ENCODE data around the gene ACKR4. TPM values are rescaled to one million over a fixed set of nuclear protein-coding genes. Genes with fewer than 3 reads are reported as not detected.
"Not testable (repeated sequence)": the region's sequence is repeated elsewhere in the genome, so short reads cannot be mapped to it uniquely, and the experiment has no call there.

ACKR4 gene
- total RNA-seq, 1 donor from 2014 or later, result 0.58 TPM

DNA sequence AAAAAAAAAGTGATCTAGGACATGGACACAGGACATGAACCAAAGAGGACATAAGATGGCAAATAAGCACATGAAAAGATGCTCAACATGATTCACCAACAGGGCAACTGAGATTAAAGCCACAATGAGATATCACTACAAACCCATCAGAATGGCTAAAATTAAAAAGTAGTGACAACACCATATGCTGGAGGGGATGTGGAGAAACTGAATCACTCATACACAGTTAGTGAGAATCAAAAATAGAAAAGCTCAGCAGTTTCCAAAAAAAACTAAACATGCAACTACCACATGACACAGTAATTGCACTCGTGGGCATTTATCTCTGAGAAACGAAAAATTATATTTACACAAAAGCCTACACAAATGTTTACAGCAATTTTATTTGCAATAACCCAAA, 27.9 kb upstream of the ACKR4 start:
- Mint-ChIP-seq H3K4me1 (peaks cover 18% of the 10 kb centered on the region), H3K36me3 (ENCODE audit: low read depth) (peaks cover 46% of the 10 kb centered on the region), H3K4me3 (peak overlapping the region; percentile 6), H3K27ac (peak overlapping the region; percentile 86), H3K9me3 (no peaks in the 10 kb centered on the region), H3K27me3 (no peaks in the 10 kb centered on the region)
- no peak for DNase-seq
- intact Hi-C loops (cut with micrococcal nuclease), result loop anchor here (1.0 kb wide), 2 partner anchors 19 to 33 kb away; no protein-coding TSS in a partner anchor

- DNase-seq, result no peak
- peaks cover 42% of the 10 kb centered on the region for H3K36me3 Mint-ChIP-seq (ENCODE audit: low read depth)
- H3K4me1 Mint-ChIP-seq, result peaks cover 18% of the 10 kb centered on the region
- peak overlapping the region; percentile 86 for H3K27ac Mint-ChIP-seq
- H3K4me3 Mint-ChIP-seq, result peak overlapping the region; percentile 3
- intact Hi-C loops (cut with micrococcal nuclease), result loop anchor here (1.0 kb wide), 2 partner anchors 19 to 33 kb away; no protein-coding TSS in a partner anchor
- H3K9me3 Mint-ChIP-seq, result no peaks in the 10 kb centered on the region
- H3K27me3 Mint-ChIP-seq, result no peaks in the 10 kb centered on the region
Measured at GRCh38 chr3:132569580-132569979, 27.5 kb upstream of the ACKR4 start.

GRCh38 chr3:132570016-132570415, 27.1 kb upstream of the ACKR4 start:
- no peak for DNase-seq
- H3K9me3 Mint-ChIP-seq, result no peaks in the 10 kb centered on the region
- H3K27me3 Mint-ChIP-seq, result no peaks in the 10 kb centered on the region
- intact Hi-C loops (cut with micrococcal nuclease), result no loop called here
- no peak overlapping the region for H3K4me3 Mint-ChIP-seq
- peak overlapping the region; percentile 86 for H3K27ac Mint-ChIP-seq
- peaks cover 39% of the 10 kb centered on the region for H3K36me3 Mint-ChIP-seq (ENCODE audit: low read depth)
- H3K4me1 Mint-ChIP-seq, result peaks cover 18% of the 10 kb centered on the region

GRCh38 chr3:132573797-132574211, 23.3 kb upstream of the ACKR4 start:
- Mint-ChIP-seq H3K4me3 (no peak overlapping the region), H3K27ac (no peak overlapping the region), H3K9me3 (no peaks in the 10 kb centered on the region), H3K27me3 (no peaks in the 10 kb centered on the region), H3K36me3 (ENCODE audit: low read depth) (peaks cover 48% of the 10 kb centered on the region), H3K4me1 (peaks cover 12% of the 10 kb centered on the region)
- intact Hi-C loops (cut with micrococcal nuclease), result no loop called here
- DNase-seq, result no peak

DNA sequence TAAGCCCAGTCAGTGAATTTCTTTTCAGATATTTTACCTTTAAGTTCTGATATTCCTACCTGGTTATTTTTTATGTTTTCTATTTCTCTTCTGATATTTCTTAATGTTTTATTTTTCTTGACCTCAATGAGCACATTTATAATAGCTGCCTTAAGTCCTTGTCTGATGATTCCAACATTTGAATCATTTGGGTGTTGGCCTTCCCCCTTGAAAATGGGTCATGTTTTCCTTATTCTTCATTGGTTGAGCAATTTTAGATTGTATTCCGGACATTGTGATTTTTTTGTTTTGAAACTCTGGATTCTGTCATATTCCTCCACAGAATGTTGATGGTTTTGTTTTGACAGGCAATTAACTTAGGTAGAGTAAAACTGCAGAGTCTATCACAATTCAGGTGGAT, 9.7 kb upstream of the ACKR4 start:
- peaks cover 10% of the 10 kb centered on the region for H3K9me3 Mint-ChIP-seq
- no peaks in the 10 kb centered on the region for H3K27me3 Mint-ChIP-seq
- no peak for DNase-seq
- no peak overlapping the region for H3K4me3 Mint-ChIP-seq
- no peak overlapping the region for H3K27ac Mint-ChIP-seq
- H3K36me3 Mint-ChIP-seq (ENCODE audit: low read depth), result peaks cover 22% of the 10 kb centered on the region
- intact Hi-C loops (cut with micrococcal nuclease), result no loop called here
- H3K4me1 Mint-ChIP-seq, result no peaks in the 10 kb centered on the region

- DNase-seq, result no peak
- no peak overlapping the region for H3K27ac Mint-ChIP-seq
- H3K9me3 Mint-ChIP-seq, result peaks cover 11% of the 10 kb centered on the region
- H3K4me3 Mint-ChIP-seq, result no peak overlapping the region
- intact Hi-C loops (cut with micrococcal nuclease), result no loop called here
- peaks cover 8% of the 10 kb centered on the region for H3K4me1 Mint-ChIP-seq
- H3K27me3 Mint-ChIP-seq, result no peaks in the 10 kb centered on the region
- peaks cover 28% of the 10 kb centered on the region for H3K36me3 Mint-ChIP-seq (ENCODE audit: low read depth)
Measured at GRCh38 chr3:132592216-132592615, 4.9 kb upstream of the ACKR4 start.

GRCh38 chr3:132593241-132593946, 3.7 kb upstream of the ACKR4 start:
- Mint-ChIP-seq H3K4me3 (no peak overlapping the region), H3K27me3 (no peaks in the 10 kb centered on the region), H3K27ac (no peak overlapping the region), H3K9me3 (peaks cover 8% of the 10 kb centered on the region), H3K4me1 (peaks cover 8% of the 10 kb centered on the region), H3K36me3 (ENCODE audit: low read depth) (peaks cover 27% of the 10 kb centered on the region)
- intact Hi-C loops (cut with micrococcal nuclease), result no loop called here
- no peak for DNase-seq

DNA sequence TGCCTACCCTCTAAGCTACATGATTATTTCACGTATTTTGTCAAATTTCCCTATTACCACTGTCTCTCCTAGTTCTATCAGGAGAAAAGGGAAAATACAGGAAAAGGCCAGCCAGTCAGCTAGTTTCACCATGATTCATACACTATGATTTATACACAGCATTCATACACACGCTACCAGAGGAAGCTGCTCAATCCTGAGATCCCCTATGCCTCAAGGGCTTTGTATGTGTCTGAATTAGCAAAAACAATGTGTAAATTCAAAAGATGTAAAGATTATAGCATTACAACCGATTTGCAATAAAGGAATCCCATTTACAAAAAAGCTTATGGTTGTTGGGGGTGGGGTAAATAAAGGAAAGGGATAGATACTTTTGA, 3.1 kb upstream of the ACKR4 start:
- Mint-ChIP-seq H3K9me3 (peaks cover 8% of the 10 kb centered on the region), H3K4me3 (no peak overlapping the region), H3K36me3 (ENCODE audit: low read depth) (peaks cover 31% of the 10 kb centered on the region), H3K27me3 (no peaks in the 10 kb centered on the region), H3K27ac (no peak overlapping the region), H3K4me1 (peaks cover 8% of the 10 kb centered on the region)
- intact Hi-C loops (cut with micrococcal nuclease), result no loop called here
- no peak for DNase-seq

DNA sequence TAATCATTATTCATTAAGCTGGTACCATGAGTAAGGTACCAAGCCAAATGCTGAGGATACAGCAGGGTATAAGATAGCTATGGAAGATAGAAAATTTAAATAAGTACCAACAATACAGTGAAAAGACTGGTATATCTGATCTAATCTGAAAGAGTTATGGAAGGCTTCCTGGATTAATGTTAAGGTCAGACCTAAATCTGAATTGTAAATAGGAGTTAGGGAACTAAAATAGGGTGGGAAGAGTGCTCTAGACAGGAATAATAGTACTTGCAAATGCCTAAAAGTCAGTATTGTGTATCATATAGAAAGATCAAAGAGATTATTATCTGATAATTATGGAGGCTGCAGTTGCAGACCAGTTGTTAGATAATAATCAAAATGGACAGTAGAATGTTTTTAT, 2.6 kb upstream of the ACKR4 start:
- no peak overlapping the region for H3K27ac Mint-ChIP-seq
- no peak overlapping the region for H3K4me3 Mint-ChIP-seq
- DNase-seq, result no peak
- H3K4me1 Mint-ChIP-seq, result peaks cover 8% of the 10 kb centered on the region
- peaks cover 30% of the 10 kb centered on the region for H3K36me3 Mint-ChIP-seq (ENCODE audit: low read depth)
- H3K9me3 Mint-ChIP-seq, result peaks cover 4% of the 10 kb centered on the region
- intact Hi-C loops (cut with micrococcal nuclease), result no loop called here
- no peaks in the 10 kb centered on the region for H3K27me3 Mint-ChIP-seq

DNA sequence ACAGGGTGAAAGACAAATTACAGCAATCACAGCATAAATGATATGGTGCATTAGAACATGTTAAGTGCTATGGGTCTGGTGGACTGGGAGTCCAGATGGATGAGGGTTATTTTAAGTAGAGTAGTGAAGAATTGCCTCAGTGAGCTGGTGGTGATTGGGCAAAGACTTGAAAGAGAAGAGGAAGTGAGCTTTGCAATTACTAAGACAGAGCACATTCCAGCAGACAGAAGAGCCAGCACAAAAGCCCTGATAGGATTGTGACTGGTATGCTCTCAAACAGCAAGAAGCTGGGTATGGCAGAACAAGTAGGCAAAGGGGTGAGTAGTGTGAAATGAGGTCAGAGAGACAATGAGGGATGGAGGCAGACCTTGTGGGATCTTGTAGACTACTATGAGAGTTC, 2.1 kb upstream of the ACKR4 start:
- Mint-ChIP-seq H3K36me3 (ENCODE audit: low read depth) (peaks cover 29% of the 10 kb centered on the region), H3K4me3 (no peak overlapping the region), H3K27me3 (no peaks in the 10 kb centered on the region), H3K27ac (no peak overlapping the region), H3K4me1 (peaks cover 8% of the 10 kb centered on the region), H3K9me3 (peaks cover 4% of the 10 kb centered on the region)
- intact Hi-C loops (cut with micrococcal nuclease), result no loop called here
- no peak for DNase-seq

DNA sequence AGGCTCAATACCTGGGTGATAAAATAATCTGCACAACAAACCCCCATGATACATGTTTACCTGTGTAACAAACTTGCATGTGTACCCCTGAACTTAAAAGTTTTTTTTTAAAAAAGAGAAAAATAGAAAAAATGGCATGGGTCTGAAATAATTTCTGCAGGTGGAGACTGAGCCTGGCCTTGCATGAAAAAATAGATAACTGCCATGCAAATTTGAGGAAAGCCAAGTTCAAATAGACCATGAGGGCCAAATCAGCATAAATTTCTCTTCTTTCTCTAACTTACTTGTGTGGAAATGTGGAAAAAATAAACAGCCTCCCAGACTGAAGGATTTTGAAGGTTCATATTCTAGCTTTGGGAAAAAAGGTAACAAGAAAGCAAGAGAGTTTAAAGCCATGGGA, 744 bp upstream of the ACKR4 start:
- Mint-ChIP-seq H3K27ac (no peak overlapping the region), H3K4me1 (peaks cover 8% of the 10 kb centered on the region)
- intact Hi-C loops (cut with micrococcal nuclease), result no loop called here

DNA sequence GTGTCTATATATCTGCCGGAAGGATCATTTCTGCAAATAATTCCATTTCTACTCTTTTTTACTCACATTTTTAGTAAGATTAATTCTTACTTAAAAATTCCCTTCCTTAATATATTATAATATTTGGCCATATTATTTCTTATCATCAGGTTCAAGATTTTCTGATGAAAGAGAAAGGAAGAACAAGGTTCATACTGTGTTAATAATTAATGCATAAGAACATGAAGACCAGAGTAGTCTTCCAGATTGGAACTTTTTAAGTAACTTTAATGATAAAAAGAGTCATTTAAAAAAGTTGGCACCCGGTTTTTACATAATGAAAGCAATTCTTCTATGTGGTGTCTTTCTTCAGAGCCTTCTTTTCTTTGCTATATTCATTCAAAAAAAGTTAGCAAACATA, 590 bp downstream of the ACKR4 start:
- Mint-ChIP-seq H3K9me3 (peaks cover 4% of the 10 kb centered on the region), H3K27me3 (no peaks in the 10 kb centered on the region), H3K4me1 (peaks cover 8% of the 10 kb centered on the region), H3K4me3 (no peak overlapping the region), H3K36me3 (ENCODE audit: low read depth) (peaks cover 18% of the 10 kb centered on the region), H3K27ac (no peak overlapping the region)
- intact Hi-C loops (cut with micrococcal nuclease), result no loop called here
- DNase-seq, result no peak

More for the DNA sequence above, 744 bp upstream of the ACKR4 start:
- Mint-ChIP-seq H3K36me3 (ENCODE audit: low read depth) (peaks cover 21% of the 10 kb centered on the region), H3K9me3 (peaks cover 4% of the 10 kb centered on the region), H3K27me3 (no peaks in the 10 kb centered on the region), H3K4me3 (no peak overlapping the region)
- no peak for DNase-seq

- DNase-seq, result no peak
- intact Hi-C loops (cut with micrococcal nuclease), result no loop called here
- H3K9me3 Mint-ChIP-seq, result peaks cover 4% of the 10 kb centered on the region
- H3K27ac Mint-ChIP-seq, result no peak overlapping the region
- H3K4me1 Mint-ChIP-seq, result peaks cover 8% of the 10 kb centered on the region
- H3K36me3 Mint-ChIP-seq (ENCODE audit: low read depth), result peaks cover 22% of the 10 kb centered on the region
- H3K27me3 Mint-ChIP-seq, result no peaks in the 10 kb centered on the region
- no peak overlapping the region for H3K4me3 Mint-ChIP-seq
Measured at GRCh38 chr3:132598181-132598580, 1.1 kb downstream of the ACKR4 start.

DNA sequence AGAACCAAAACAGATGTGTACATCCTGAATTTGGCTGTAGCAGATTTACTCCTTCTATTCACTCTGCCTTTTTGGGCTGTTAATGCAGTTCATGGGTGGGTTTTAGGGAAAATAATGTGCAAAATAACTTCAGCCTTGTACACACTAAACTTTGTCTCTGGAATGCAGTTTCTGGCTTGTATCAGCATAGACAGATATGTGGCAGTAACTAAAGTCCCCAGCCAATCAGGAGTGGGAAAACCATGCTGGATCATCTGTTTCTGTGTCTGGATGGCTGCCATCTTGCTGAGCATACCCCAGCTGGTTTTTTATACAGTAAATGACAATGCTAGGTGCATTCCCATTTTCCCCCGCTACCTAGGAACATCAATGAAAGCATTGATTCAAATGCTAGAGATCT, 3.5 kb downstream of the ACKR4 start:
- H3K9me3 Mint-ChIP-seq; H3K27me3 Mint-ChIP-seq; intact Hi-C loops (cut with micrococcal nuclease); H3K4me3 Mint-ChIP-seq; DNase-seq; H3K4me1 Mint-ChIP-seq; H3K27ac Mint-ChIP-seq: not testable (repeated sequence)
- peaks cover 26% of the 10 kb centered on the region for H3K36me3 Mint-ChIP-seq (ENCODE audit: low read depth)

DNA sequence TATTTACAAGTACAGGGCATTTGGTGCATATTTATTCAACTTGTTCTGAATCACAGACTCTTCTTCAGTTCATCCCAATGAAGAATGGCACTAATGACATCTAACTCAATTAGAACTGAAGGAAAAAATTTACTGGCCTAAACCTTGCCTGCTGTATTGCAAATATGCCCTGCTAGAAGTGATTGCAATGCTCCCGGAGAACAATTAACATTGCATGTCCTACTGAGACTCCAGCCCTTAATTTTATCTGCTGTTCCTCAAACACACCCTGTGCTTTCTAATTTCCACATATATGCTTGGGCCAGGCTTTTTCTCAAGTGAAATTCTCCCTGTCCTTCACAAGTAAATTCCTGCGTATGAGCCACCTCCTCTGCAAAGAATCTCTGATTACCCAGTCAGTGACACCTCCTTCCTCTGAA, 8.3 kb downstream of the ACKR4 start:
- Mint-ChIP-seq H3K36me3 (ENCODE audit: low read depth) (peaks cover 34% of the 10 kb centered on the region), H3K27ac (no peak overlapping the region), H3K9me3 (peaks cover 8% of the 10 kb centered on the region), H3K4me1 (no peaks in the 10 kb centered on the region), H3K4me3 (no peak overlapping the region), H3K27me3 (no peaks in the 10 kb centered on the region)
- intact Hi-C loops (cut with micrococcal nuclease), result no loop called here
- DNase-seq, result no peak
